Measurements from ENCODE around the gene NBEA. TPM values are rescaled to one million over a fixed set of nuclear protein-coding genes. Genes with fewer than 3 reads are reported as not detected.

The NBEA gene
- total RNA-seq, 1 experiment from 2014 or later: 0.54 TPM

DNA sequence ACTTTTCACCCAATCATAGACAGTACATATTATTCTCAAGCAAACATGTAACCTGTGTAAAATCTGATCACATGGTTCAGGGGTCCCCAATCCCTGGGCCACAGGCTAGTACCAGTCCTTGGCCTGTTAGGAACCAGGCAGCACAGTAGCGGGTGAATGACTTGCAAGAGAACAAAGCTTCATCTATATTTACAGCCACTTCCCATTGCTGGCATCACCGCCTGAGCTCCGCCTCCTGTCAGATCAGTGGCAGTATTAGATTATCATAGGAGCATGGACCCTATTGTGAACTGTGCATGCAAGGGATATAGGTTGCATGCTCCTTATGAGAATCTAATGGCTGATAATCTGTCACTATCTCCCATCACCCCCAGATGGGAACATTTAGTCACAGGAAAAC lies 401.3 kb downstream of the NBEA start:
- intact Hi-C loops (cut with micrococcal nuclease; ENCODE audit: unreplicated experiment): no loop called here

DNA sequence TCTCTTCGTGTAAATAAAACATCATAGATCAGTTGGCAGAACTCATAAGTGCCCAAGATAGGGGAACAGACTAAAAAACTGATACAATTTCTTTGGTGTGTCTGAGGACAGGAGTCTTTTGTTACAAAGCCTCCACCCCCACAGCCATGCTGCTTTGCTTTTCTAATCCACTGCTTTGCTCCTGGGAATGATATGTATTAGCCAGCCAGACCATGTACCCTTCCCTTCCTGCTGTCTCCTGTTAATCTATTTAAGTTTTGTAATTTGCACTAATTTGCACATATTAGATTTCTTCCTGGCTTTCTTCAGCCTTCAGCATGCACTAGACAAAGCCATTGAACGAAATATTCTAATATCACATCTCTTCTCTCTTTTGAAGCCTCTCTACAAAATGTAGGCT lies 403.9 kb downstream of the NBEA start:
- H3K27ac Mint-ChIP-seq (ENCODE audit: unreplicated experiment): no peak overlapping the region
- DNase-seq: no peak
- Histone ChIP-seq H3K9me3 (no peaks in the 10 kb centered on the region), H3K36me3 (ENCODE audit: control insufficient read depth, insufficient read depth, low read length) (no peaks in the 10 kb centered on the region), H3K27me3 (replicated peaks; ENCODE audit: control insufficient read depth, insufficient read depth, low read length) (no peaks in the 10 kb centered on the region), H3K4me1 (peaks cover 18% of the 10 kb centered on the region), H3K4me3 (ENCODE audit: low read depth, low read length) (no peak overlapping the region)
- H3K4me1 Mint-ChIP-seq (ENCODE audit: low read depth, unreplicated experiment): peaks cover 5% of the 10 kb centered on the region
- CTCF ChIA-PET: no interaction called here
- H3K4me3 Mint-ChIP-seq (ENCODE audit: unreplicated experiment): no peak overlapping the region
- H3K27me3 Mint-ChIP-seq (ENCODE audit: insufficient read depth, unreplicated experiment): no peaks in the 10 kb centered on the region
- no peaks in the 10 kb centered on the region for H3K36me3 Mint-ChIP-seq (ENCODE audit: insufficient read depth, unreplicated experiment)
- TF ChIP-seq, protein P1, sequence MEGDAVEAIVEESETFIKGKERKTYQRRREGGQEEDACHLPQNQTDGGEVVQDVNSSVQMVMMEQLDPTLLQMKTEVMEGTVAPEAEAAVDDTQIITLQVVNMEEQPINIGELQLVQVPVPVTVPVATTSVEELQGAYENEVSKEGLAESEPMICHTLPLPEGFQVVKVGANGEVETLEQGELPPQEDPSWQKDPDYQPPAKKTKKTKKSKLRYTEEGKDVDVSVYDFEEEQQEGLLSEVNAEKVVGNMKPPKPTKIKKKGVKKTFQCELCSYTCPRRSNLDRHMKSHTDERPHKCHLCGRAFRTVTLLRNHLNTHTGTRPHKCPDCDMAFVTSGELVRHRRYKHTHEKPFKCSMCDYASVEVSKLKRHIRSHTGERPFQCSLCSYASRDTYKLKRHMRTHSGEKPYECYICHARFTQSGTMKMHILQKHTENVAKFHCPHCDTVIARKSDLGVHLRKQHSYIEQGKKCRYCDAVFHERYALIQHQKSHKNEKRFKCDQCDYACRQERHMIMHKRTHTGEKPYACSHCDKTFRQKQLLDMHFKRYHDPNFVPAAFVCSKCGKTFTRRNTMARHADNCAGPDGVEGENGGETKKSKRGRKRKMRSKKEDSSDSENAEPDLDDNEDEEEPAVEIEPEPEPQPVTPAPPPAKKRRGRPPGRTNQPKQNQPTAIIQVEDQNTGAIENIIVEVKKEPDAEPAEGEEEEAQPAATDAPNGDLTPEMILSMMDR (IDR thresholded peaks at IDR 0.05; ENCODE audit: insufficient read depth in 1 of 2, low read depth in 1 of 2, low read length in 1 of 2, severe bottlenecking in 1 of 2, unreplicated experiment in 1 of 2): no peak
- H3K9me3 Mint-ChIP-seq (ENCODE audit: unreplicated experiment): no peaks in the 10 kb centered on the region
- POLR2A ChIA-PET: no interaction called here
- intact Hi-C loops (cut with micrococcal nuclease; ENCODE audit: unreplicated experiment): no loop called here
- no TSS peak for BruUV-seq (replicated peaks)

More for the DNA sequence above, 401.3 kb downstream of the NBEA start:
- Histone ChIP-seq H3K9me3 (no peaks in the 10 kb centered on the region), H3K4me3 (ENCODE audit: low read depth, low read length) (no peak overlapping the region), H3K27me3 (replicated peaks; ENCODE audit: control insufficient read depth, insufficient read depth, low read length) (no peaks in the 10 kb centered on the region), H3K4me1 (no peaks in the 10 kb centered on the region), H3K36me3 (ENCODE audit: control insufficient read depth, insufficient read depth, low read length) (no peaks in the 10 kb centered on the region)
- CTCF ChIA-PET: no interaction called here
- no peaks in the 10 kb centered on the region for H3K9me3 Mint-ChIP-seq (ENCODE audit: unreplicated experiment)
- H3K27ac Mint-ChIP-seq (ENCODE audit: unreplicated experiment): no peak overlapping the region
- H3K4me1 Mint-ChIP-seq (ENCODE audit: low read depth, unreplicated experiment): peaks cover 5% of the 10 kb centered on the region
- no peaks in the 10 kb centered on the region for H3K36me3 Mint-ChIP-seq (ENCODE audit: insufficient read depth, unreplicated experiment)
- no TSS peak for BruUV-seq (replicated peaks)
- DNase-seq: no peak
- H3K4me3 Mint-ChIP-seq (ENCODE audit: unreplicated experiment): no peak overlapping the region
- TF ChIP-seq, protein P1 (IDR thresholded peaks at IDR 0.05; ENCODE audit: insufficient read depth in 1 of 2, low read depth in 1 of 2, low read length in 1 of 2, severe bottlenecking in 1 of 2, unreplicated experiment in 1 of 2): no peak
- POLR2A ChIA-PET: no interaction called here
- H3K27me3 Mint-ChIP-seq (ENCODE audit: insufficient read depth, unreplicated experiment): no peaks in the 10 kb centered on the region

DNA sequence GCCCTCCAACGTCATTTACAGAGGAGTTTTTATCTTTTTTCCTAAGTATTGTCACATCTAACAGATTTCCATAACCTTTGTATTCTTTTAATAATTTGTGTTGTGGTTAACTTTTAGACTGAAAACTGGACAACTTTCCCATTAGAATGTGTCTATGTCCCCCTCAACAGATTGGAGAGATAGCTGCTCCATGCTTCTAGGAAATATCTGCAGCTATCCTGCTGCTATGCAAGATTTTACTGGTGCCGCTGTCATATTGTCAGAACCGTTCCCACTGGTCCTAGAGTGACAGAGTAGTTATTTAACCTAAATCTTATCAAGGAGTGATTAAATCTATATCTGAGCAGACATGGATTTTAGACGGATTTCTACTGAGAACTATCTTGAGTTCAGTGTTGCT lies 404.4 kb downstream of the NBEA start:
- no peak overlapping the region for H3K27ac Mint-ChIP-seq (ENCODE audit: unreplicated experiment)
- H3K9me3 ChIP-seq: no peaks in the 10 kb centered on the region
- H3K4me1 Mint-ChIP-seq (ENCODE audit: low read depth, unreplicated experiment): peaks cover 5% of the 10 kb centered on the region
- no peaks in the 10 kb centered on the region for H3K27me3 ChIP-seq (replicated peaks; ENCODE audit: control insufficient read depth, insufficient read depth, low read length)
- no peaks in the 10 kb centered on the region for H3K27me3 Mint-ChIP-seq (ENCODE audit: insufficient read depth, unreplicated experiment)
- H3K4me3 Mint-ChIP-seq (ENCODE audit: unreplicated experiment): no peak overlapping the region
- peaks cover 18% of the 10 kb centered on the region for H3K4me1 ChIP-seq
- BruUV-seq (replicated peaks): no TSS peak
- H3K36me3 ChIP-seq (ENCODE audit: control insufficient read depth, insufficient read depth, low read length): no peaks in the 10 kb centered on the region
- no peak overlapping the region for H3K4me3 ChIP-seq (ENCODE audit: low read depth, low read length)
- intact Hi-C loops (cut with micrococcal nuclease; ENCODE audit: unreplicated experiment): no loop called here
- TF ChIP-seq, protein P1 (IDR thresholded peaks at IDR 0.05; ENCODE audit: insufficient read depth in 1 of 2, low read depth in 1 of 2, low read length in 1 of 2, severe bottlenecking in 1 of 2, unreplicated experiment in 1 of 2): no peak
- H3K9me3 Mint-ChIP-seq (ENCODE audit: unreplicated experiment): no peaks in the 10 kb centered on the region
- no peaks in the 10 kb centered on the region for H3K36me3 Mint-ChIP-seq (ENCODE audit: insufficient read depth, unreplicated experiment)
- POLR2A ChIA-PET: no interaction called here
- no peak for DNase-seq
- CTCF ChIA-PET: no interaction called here
